ENCODE results near the gene HLA-A.

The HLA-A gene

DNA sequence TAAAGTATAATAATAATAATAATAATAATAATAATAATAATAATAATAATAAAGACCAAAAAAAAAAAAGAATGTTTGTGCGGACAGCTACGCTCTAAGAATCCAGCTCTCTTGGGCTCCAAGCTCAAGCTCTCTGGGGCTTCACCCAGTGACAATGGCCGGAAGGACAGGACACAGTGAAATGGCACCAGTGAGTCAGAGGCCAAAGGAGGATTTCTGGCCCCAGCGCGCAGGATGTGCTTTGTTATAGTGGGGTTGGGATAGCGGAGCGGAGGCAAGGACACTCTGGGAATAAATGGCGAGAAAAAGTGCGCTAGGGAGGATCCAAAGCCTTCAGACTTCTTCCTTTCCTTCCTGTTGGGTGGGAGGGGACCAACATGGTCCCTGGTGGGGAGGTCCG lies 38.2 kb downstream of the HLA-A start:
- Histone ChIP-seq H3K4me1 (ENCODE audit: low read length) (no peaks in the 10 kb centered on the region), H2AFZ (ENCODE audit: low read depth, low read length) (no peak overlapping the region), H3K27me3 (ENCODE audit: low read depth, low read length) (no peaks in the 10 kb centered on the region), H4K20me1 (ENCODE audit: insufficient read depth, low read length) (no peaks in the 10 kb centered on the region), H3K36me3 (replicated peaks; ENCODE audit: low read depth, low read length) (no peaks in the 10 kb centered on the region), H3K4me2 (ENCODE audit: low read length) (no peak overlapping the region), H3K27ac (ENCODE audit: low read length) (no peak overlapping the region), H3K9me3 (ENCODE audit: insufficient read depth, low read length) (no peaks in the 10 kb centered on the region), H3K9ac (ENCODE audit: low read length) (no peak overlapping the region), H3K4me3 (ENCODE audit: low read length) (no peak overlapping the region), H3K79me2 (ENCODE audit: low read length) (no peaks in the 10 kb centered on the region)
- TF ChIP-seq, protein P1, sequence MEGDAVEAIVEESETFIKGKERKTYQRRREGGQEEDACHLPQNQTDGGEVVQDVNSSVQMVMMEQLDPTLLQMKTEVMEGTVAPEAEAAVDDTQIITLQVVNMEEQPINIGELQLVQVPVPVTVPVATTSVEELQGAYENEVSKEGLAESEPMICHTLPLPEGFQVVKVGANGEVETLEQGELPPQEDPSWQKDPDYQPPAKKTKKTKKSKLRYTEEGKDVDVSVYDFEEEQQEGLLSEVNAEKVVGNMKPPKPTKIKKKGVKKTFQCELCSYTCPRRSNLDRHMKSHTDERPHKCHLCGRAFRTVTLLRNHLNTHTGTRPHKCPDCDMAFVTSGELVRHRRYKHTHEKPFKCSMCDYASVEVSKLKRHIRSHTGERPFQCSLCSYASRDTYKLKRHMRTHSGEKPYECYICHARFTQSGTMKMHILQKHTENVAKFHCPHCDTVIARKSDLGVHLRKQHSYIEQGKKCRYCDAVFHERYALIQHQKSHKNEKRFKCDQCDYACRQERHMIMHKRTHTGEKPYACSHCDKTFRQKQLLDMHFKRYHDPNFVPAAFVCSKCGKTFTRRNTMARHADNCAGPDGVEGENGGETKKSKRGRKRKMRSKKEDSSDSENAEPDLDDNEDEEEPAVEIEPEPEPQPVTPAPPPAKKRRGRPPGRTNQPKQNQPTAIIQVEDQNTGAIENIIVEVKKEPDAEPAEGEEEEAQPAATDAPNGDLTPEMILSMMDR (IDR thresholded peaks at IDR 0.05; ENCODE audit: low read depth, low read length) = no peak
- no peak for TF ChIP-seq EZH2phosphoT487 (IDR thresholded peaks at IDR 0.05; ENCODE audit: low read depth)

DNA sequence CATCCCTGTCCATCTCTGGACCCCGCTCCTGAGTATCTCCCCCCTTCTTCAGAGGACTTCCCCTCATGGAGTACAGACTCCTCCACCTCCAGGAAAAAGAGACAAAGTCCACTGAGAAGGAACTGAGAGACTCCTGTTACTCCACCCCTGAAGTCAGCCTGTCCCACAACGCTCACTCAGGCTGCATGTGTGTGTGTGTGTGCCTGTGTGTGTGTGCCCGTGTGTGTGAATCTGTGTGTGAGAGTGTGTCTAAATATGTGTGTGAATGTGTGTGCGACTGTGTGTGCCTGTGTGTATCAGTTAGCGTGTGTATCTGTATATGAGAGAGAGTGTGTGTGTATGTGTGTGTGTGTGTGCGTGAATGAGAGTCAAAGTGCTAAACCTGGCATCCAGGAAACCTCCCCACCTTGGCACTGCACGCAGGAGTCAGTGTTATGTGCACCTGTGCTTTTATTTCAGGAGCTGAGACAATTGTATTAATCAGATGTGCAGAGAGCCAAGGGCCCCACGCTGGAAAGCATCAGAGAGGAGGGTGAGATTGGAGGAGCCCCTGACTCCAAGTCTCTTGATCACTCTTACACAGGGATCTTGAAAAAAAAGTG lies 39.0 kb downstream of the HLA-A start:
- Histone ChIP-seq H3K27ac (ENCODE audit: low read length) (no peak overlapping the region), H3K4me2 (ENCODE audit: low read length) (no peak overlapping the region), H3K79me2 (ENCODE audit: low read length) (no peaks in the 10 kb centered on the region), H3K9ac (ENCODE audit: low read length) (no peak overlapping the region), H3K27me3 (ENCODE audit: low read depth, low read length) (no peaks in the 10 kb centered on the region), H3K36me3 (replicated peaks; ENCODE audit: low read depth, low read length) (no peaks in the 10 kb centered on the region), H3K4me1 (ENCODE audit: low read length) (no peaks in the 10 kb centered on the region), H2AFZ (ENCODE audit: low read depth, low read length) (no peak overlapping the region), H4K20me1 (ENCODE audit: insufficient read depth, low read length) (no peaks in the 10 kb centered on the region), H3K9me3 (ENCODE audit: insufficient read depth, low read length) (no peaks in the 10 kb centered on the region), H3K4me3 (ENCODE audit: low read length) (no peak overlapping the region)
- no peak for TF ChIP-seq EZH2phosphoT487 (IDR thresholded peaks at IDR 0.05; ENCODE audit: low read depth)
- TF ChIP-seq, protein P1 (IDR thresholded peaks at IDR 0.05; ENCODE audit: low read depth, low read length) = no peak

- Histone ChIP-seq H3K9ac (ENCODE audit: low read length) (no peak overlapping the region), H4K20me1 (ENCODE audit: insufficient read depth, low read length) (no peaks in the 10 kb centered on the region), H3K4me1 (ENCODE audit: low read length) (no peaks in the 10 kb centered on the region), H3K27ac (ENCODE audit: low read length) (no peak overlapping the region), H3K27me3 (ENCODE audit: low read depth, low read length) (no peaks in the 10 kb centered on the region), H3K4me3 (ENCODE audit: low read length) (no peak overlapping the region), H3K79me2 (ENCODE audit: low read length) (no peaks in the 10 kb centered on the region), H3K36me3 (replicated peaks; ENCODE audit: low read depth, low read length) (no peaks in the 10 kb centered on the region), H2AFZ (ENCODE audit: low read depth, low read length) (no peak overlapping the region), H3K4me2 (ENCODE audit: low read length) (no peak overlapping the region), H3K9me3 (ENCODE audit: insufficient read depth, low read length) (no peaks in the 10 kb centered on the region)
- TF ChIP-seq, protein P1 (IDR thresholded peaks at IDR 0.05; ENCODE audit: low read depth, low read length) = no peak
- TF ChIP-seq EZH2phosphoT487 (IDR thresholded peaks at IDR 0.05; ENCODE audit: low read depth) = no peak
Observed at GRCh38 chr6:29982097-29982496, 39.8 kb downstream of the HLA-A start.

DNA sequence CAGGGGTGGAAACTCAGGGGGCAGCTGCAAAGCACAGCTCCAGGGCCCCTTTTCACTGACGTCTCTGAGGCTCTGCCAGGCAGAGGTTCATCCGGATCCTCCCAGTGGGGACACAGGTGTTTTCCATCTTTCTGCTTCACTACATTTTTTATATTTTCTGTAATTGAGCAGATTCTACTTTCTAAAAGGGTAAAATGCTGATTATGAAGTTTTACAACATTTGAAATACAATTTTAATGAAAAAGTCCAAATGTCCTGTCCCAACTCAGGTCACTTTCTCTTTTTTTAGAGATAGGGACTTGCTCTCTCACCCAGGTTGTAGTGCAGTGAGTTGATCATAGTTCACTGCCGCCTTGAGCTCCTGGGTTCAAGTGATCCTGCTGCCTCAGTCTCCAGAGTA lies 41.9 kb downstream of the HLA-A start:
- Histone ChIP-seq H3K4me2 (ENCODE audit: low read length) (no peak overlapping the region), H3K27me3 (ENCODE audit: low read depth, low read length) (no peaks in the 10 kb centered on the region), H3K9me3 (ENCODE audit: insufficient read depth, low read length) (no peaks in the 10 kb centered on the region), H2AFZ (ENCODE audit: low read depth, low read length) (no peak overlapping the region), H3K79me2 (ENCODE audit: low read length) (no peaks in the 10 kb centered on the region), H3K4me1 (ENCODE audit: low read length) (no peaks in the 10 kb centered on the region), H3K9ac (ENCODE audit: low read length) (no peak overlapping the region), H3K4me3 (ENCODE audit: low read length) (no peak overlapping the region), H3K27ac (ENCODE audit: low read length) (no peak overlapping the region), H4K20me1 (ENCODE audit: insufficient read depth, low read length) (no peaks in the 10 kb centered on the region), H3K36me3 (replicated peaks; ENCODE audit: low read depth, low read length) (no peaks in the 10 kb centered on the region)
- TF ChIP-seq, protein P1 (IDR thresholded peaks at IDR 0.05; ENCODE audit: low read depth, low read length) = no peak
